ENCODE measurements around the gene SIGLEC9.

Gene SIGLEC9

DNA sequence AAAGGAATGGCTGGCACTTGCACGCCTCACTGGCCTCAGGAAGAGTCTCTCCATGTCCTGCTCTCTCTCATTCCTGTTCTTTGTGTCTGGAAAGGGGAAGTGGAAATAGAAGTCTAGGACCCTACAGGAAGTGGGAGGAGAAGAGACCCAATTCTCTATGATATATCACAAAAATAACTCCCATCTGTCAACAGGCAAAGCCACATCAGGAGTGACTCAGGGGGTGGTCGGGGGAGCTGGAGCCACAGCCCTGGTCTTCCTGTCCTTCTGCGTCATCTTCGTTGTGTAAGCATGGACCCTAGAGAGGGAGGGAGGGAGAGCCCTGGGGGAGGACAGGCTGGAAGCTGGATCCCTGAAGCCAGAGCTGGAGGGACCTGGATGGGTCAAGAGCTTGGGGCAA, 3.0 kb downstream of the SIGLEC9 start:
- peak; percentile 69 for DNase-seq (ENCODE audit: low read depth)
- TF ChIP-seq, protein P1, sequence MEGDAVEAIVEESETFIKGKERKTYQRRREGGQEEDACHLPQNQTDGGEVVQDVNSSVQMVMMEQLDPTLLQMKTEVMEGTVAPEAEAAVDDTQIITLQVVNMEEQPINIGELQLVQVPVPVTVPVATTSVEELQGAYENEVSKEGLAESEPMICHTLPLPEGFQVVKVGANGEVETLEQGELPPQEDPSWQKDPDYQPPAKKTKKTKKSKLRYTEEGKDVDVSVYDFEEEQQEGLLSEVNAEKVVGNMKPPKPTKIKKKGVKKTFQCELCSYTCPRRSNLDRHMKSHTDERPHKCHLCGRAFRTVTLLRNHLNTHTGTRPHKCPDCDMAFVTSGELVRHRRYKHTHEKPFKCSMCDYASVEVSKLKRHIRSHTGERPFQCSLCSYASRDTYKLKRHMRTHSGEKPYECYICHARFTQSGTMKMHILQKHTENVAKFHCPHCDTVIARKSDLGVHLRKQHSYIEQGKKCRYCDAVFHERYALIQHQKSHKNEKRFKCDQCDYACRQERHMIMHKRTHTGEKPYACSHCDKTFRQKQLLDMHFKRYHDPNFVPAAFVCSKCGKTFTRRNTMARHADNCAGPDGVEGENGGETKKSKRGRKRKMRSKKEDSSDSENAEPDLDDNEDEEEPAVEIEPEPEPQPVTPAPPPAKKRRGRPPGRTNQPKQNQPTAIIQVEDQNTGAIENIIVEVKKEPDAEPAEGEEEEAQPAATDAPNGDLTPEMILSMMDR (conservative IDR thresholded peaks at IDR 0.05; ENCODE audit: low read depth, low read length) = no peak

DNA sequence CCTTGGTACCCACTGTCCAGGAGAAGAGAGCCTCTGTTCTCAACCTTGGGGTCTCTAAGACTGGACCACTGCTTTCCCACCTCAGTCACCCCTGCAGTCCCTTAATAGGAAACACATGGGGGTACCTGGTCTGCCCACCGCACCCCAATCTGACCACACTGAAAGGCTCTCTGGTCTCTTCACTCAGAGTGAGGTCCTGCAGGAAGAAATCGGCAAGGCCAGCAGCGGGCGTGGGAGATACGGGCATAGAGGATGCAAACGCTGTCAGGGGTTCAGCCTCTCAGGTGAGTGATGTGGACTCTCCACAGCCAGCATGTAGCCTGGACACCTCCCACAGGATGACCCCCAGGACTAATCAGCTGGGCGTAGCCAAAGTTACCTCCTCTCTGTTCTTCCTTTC, 3.5 kb downstream of the SIGLEC9 start:
- no peak overlapping the region for H3K4me3 ChIP-seq (ENCODE audit: low read depth, low read length)
- TF ChIP-seq, protein P1 (conservative IDR thresholded peaks at IDR 0.05; ENCODE audit: low read depth, low read length) = no peak
- no peak for DNase-seq (ENCODE audit: low read depth)

More for the DNA sequence above, 3.0 kb downstream of the SIGLEC9 start:
- no peak overlapping the region for H3K4me3 ChIP-seq (ENCODE audit: low read depth, low read length)

DNA sequence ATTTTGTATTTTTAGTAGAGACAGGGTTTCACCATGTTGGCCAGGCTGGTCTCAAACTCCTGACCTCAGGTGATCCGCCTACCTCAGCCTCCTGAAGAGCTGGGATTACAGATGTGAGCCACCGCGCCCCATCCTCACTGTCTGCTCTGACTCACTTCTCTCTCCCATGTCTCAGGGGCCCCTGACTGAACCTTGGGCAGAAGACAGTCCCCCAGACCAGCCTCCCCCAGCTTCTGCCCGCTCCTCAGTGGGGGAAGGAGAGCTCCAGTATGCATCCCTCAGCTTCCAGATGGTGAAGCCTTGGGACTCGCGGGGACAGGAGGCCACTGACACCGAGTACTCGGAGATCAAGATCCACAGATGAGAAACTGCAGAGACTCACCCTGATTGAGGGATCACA, 5.0 kb downstream of the SIGLEC9 start:
- H3K4me3 ChIP-seq (ENCODE audit: low read depth, low read length) = no peak overlapping the region
- TF ChIP-seq, protein P1 (conservative IDR thresholded peaks at IDR 0.05; ENCODE audit: low read depth, low read length) = no peak

DNA sequence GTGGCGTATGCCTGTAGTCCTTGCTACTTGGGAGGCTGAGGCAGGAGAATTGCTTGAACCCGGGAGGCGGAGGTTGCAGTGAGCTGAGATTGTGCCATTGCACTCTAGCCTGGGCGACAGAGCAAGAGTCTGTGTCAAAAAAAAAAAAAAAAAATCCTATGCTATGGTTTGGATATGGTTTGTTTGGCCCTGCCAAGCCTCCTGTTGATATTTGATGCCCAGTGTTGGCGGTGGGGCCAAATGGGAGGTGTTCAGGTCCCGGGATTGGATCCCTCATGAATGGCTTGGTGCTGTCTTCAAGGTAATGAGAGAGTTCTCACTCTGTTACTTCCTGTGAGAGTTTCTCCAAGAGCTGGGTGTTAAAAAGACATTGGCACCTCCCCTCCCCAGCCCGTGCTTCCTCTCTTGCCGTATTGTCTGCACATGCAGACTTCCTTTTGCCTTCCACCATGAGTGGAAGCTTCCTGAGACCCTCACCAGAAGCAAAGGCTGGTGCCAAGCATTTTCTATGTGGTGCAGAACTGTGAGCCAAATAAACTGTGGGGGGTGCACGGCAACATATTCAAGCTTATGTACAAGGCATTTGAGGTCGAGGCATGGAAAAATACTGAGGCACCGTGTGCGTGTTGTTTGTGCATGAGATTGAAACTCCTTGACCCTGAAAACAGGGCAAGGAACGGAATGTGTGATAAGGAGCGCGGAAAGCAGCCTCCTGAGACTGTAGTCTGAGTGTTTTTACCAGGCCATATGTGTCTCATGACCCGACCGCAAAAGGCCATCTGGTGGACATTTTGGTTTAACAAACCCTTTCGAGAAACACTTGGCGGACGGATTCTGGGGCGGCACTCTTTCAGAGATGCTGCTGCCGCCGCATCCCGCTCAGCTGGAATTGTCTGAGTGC, 7.3 kb downstream of the SIGLEC9 start:
- peak; percentile 98 for DNase-seq (ENCODE audit: low read depth)
- no peak overlapping the region for H3K4me3 ChIP-seq (ENCODE audit: low read depth, low read length)
- TF ChIP-seq, protein P1 (conservative IDR thresholded peaks at IDR 0.05; ENCODE audit: low read depth, low read length) = peak; percentile 35

More for the DNA sequence above, 5.0 kb downstream of the SIGLEC9 start:
- no peak for DNase-seq (ENCODE audit: low read depth)

DNA sequence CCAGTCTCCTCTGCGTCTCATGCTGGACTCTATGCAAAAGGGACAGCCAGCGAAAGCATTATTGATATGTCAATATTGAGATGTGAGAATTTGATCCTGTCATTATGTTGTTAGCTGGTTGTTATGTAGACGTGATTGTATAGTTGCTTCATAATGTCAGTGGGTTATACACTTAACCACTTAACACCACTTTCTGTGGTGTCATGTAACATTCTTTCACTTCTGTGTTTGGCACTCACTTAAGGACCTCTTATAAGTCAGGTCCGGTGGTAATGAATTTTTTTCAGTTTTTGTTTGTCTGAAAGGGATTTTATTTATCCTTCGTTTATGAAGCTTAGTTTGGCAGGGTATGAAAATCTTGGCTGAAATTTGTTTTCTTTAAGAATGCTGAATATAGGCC, 10.3 kb downstream of the SIGLEC9 start:
- TF ChIP-seq, protein P1 (conservative IDR thresholded peaks at IDR 0.05; ENCODE audit: low read depth, low read length) = no peak
- no peak overlapping the region for H3K4me3 ChIP-seq (ENCODE audit: low read depth, low read length)
- DNase-seq (ENCODE audit: low read depth) = no peak

DNA sequence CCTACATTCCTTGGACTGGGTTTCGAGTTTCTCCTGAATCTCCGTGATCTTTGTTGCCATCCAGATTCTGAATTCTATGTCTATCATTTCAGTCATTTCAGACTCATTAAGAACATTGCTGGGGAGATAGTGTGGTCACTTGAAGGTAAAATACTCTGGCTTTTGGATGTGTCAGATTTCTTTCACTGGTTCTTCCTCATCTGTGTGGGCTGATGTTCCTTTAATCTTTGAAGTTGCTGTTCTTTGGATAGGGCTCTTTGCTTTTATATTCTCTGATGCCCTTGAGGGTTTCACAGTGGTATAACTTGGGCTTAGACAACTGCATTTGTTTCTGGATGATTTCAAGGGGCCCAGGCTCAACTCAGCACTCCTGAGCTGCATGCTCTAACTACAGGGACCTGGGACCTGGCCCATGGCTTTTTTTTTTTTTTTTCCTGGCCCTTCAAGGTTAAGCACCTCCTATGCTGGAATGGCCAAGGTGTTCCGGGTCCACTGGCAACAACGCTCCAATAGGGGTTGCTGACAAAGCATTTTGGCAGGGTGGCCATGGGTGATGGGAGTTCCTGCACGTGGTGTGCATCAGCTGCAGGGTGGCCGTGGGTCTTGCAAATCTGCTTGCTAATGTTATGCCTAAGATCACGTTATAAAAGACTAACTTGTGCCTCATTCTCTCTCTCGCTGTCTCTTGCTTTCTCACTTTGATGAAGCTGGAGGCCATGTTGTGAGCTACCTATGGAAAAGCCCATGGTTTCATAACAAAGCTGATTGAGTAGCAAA, 11.5 kb downstream of the SIGLEC9 start:
- no peak for DNase-seq (ENCODE audit: low read depth)
- TF ChIP-seq, protein P1 (conservative IDR thresholded peaks at IDR 0.05; ENCODE audit: low read depth, low read length) = no peak

More for the DNA sequence above, 11.5 kb downstream of the SIGLEC9 start:
- H3K4me3 ChIP-seq (ENCODE audit: low read depth, low read length) = no peak overlapping the region
